Measurements from ENCODE around the gene EREG.

DNA sequence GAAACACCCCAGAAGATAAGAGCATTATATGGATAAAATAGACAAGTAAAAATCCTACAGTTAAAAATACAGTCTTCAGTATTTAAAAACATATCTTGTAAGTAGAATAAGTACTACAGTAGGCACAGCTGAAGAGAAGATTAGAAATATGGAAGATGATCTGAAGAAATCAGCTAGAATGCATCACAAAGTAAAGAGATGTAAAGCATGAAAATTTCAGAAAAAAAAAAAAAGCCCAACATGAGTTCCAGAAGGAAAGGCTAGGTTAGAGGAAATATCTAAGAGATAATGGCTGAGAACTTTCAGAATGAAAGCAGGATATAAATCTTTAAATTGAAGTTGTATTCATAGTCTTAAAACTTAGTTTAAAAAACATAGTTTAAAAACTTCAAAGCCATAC lies 35.6 kb upstream of the EREG start:
- no peak for TF ChIP-seq POLR2A (IDR thresholded peaks at IDR 0.05; ENCODE audit: low read depth, low read length)
- TF ChIP-seq SPI1 (IDR thresholded peaks at IDR 0.05; ENCODE audit: low read depth, low read length): no peak

Data from GM12891 (cell line).